Suppressor macrophage treated with lipopolysaccharide for 1 hour (primary cell): ENCODE measurements around the gene BSPRY.
"Not testable (repeated sequence)": the region's sequence is repeated elsewhere in the genome, so short reads cannot be mapped to it uniquely, and the experiment has no call there.

Experiments
- DNase-seq, 3 donors: peaks; one replicate each; pipeline ENCODE4 v3.0.0-alpha.2; 2020 to 2022

The BSPRY gene

GRCh38 chr9:113372059-113372458, 22.7 kb downstream of the BSPRY start:
- no peak for DNase-seq

GRCh38 chr9:113373256-113373655, 23.9 kb downstream of the BSPRY start:
- DNase-seq, result no peak

DNA sequence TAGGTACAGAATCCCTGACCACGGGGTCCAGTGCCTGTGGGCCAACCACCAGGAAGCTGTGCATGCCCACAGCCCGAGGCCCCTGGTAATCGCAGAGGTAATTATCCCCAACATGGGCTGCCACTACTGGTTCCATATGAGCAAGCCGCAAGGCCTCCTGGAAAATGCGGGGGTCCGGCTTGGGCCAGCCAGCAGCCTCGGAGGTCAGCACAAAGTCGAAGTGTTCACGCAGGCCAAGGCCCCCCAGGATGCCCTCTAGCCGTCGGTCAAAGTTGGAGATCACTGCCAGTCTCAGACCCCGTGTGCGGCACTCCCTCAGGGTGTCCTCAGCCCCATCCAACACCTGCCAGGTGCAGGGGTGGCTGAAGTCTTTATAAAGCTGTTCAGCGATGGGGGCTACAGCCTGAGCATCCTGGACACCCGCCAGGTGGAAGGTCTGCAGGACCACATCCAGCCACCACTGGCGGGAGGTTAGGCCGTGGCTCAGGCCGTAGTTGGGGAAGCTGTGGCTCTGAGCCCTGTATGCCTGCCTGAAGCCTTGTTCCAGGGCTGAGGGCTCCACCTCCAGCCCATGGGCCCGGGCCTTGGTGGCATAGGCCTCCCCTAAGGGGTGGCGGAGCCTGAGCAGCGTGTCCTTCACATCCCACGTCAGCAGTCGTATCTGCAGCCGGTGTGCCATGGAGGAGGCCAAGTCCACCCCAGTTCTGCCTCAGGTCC, 24.5 kb downstream of the BSPRY start:
- no peak for DNase-seq

DNA sequence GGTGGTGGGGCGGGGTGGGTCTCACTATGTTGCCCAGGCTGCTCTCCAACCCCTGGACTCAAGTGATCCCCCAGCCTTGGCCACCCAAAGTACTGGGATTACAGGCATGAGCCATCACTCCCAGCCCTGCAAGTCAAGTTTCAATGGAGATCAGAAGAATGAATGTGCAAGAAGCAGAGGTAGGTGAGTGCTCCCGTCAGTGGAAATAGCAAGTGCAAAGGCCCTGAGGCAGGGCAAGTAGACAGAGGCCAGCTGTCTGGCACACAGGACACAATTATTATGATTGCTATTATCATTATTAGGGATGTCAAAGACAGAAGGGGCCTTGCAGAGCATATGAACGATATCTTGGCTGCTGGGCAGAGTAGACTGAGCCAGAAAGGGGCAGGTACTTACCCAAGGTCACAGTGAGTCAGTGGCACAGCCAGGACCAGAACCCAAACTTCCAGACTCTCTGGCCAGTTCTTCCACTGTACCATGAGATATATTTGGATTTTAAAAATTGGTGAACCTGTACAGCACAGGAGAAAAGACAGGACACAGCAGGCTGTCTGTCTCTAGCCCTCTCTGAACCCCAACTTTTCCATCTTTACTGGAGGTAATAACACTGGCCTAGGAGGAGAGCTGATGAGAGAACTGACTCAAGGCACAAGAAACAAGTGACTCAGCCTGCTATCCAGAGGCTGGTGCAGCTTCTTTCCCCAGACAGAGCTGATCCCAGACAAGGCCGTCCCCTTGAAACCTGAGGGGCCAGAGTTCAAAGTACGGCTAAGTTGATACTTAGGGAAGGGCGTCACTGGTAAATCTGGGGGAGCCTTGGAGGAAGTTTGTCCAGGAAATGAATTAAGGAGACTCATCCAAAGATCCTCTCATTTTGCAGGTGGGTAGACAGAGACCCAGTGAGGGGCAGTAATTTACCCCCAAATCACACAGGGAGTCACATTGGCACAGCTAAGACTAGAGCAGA, 26.0 kb downstream of the BSPRY start:
- DNase-seq, result no peak

DNA sequence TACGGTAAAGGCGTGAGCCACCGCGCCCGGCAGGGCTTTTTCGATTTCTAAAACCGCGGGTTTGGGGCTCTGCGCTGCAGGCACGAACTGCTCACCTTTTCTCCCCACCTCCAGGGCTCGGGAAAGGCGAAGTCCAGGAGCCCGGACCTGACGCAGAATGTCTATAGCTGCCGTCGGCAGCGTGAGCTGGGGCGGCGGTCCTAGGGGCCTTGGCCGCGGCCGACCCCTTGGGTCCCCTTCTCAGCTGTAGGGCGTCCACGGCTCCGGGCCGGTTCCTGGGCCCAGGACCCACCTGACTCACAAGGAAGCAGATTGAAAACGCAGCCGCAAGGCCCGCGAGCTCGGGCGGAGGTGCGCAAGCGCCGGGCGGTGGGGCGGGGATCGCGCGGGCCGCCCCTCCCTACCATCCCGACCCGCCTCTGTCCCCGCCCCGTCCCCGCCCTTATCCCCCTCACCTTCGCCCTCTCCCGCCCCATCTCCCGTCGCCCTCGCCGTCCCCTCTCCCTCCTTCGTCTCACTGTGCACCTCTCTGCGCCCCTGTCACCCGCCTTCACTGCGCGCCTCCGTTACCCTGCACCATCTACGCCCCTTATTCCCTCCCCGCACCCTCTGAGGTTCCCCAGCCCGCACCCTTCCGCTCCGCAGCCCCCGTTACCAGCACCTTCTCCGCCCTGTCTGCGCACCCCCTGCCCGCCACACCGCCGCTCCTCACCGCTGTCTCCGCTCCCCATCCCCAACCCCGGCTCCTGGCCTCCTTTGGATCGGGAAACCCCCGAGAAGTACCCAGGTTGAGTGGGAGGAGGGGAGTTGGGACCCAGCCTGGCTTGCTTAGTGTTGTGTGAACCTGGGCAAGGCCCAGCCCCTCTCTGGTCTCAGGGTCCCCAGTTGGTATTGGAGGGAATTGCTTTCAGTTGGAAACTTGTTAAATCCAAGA, 27.6 kb downstream of the BSPRY start, which contains the start of gene HDHD3:
Gene HDHD3, minus strand, starts transcription at position 353 of the 934 bp plus-strand sequence. CDS start 2,632 bp downstream, outside the sequence.
- DNase-seq, result peak; percentile 72 to 87 (median 75)

- not testable (repeated sequence) for DNase-seq
These were observed 29.9 kb downstream of the BSPRY start for GRCh38 chr9:113379094-113379828.

GRCh38 chr9:113379829-113380210, 30.5 kb downstream of the BSPRY start:
- not testable (repeated sequence) for DNase-seq

- DNase-seq, result no peak
These were observed 31.6 kb downstream of the BSPRY start for GRCh38 chr9:113380869-113381378.

DNA sequence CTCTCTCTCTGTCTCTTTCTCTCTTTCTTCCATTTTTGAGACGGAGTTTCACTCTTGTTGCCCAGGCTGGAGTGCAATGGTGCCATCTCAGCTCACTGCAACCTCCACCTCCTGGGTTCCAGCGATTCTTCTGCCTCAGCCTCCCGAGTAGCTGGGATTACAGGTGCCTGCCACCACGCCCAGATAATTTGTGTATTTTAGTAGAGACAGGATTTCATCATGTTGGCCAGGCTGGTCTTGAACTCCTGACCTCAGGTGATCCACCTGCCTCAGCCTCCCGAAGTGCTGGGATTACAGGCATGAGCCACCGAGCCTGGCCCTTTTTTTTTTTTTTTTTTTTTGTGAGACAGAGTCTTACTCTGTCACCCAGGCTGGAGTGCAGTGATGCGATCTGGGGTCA, 32.1 kb downstream of the BSPRY start:
- DNase-seq, result not testable (repeated sequence)

GRCh38 chr9:113381909-113382411, 32.6 kb downstream of the BSPRY start:
- no peak for DNase-seq

- DNase-seq, result peak; percentile 15 to 40 (median 36)
These were observed 37.4 kb downstream of the BSPRY start for GRCh38 chr9:113386571-113387393.

DNA sequence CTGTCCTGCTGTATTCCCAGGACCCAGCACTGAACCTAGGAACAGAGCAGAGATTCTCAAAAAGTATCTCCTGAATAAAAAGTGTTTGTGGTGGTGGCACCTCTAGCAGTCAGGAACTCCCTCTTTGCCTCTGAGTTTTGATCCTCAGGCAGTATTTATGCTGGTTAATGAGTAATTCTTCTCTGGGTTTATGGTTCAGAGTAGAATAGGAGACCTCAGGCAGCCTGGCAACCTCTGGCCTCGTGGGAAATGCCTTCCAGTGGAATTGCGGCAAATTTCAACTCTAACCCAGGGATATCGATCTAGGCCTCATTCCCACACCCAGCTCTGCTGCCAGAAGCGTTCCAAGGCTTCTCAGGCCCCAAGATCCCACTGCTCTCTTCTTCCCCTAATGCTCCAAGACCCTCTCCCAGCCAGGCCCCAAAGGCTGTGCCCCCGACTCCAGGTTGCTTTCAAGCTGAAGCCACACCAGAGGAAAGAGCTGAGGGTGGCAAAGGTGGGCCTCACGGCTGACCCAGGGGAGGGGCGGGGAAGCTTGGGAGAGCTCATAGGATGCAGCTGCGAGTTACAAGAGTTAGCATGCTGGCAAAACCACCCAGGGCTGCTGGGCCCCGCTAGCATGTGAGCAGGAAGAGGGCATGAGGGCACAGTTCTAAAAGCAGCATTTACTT, 38.4 kb downstream of the BSPRY start:
- no peak for DNase-seq

GRCh38 chr9:113388833-113389232, 39.5 kb downstream of the BSPRY start:
- DNase-seq, result no peak

GRCh38 chr9:113389451-113389850, 40.1 kb downstream of the BSPRY start:
- DNase-seq, result no peak

GRCh38 chr9:113390192-113390960, 41.0 kb downstream of the BSPRY start:
- no peak for DNase-seq

GRCh38 chr9:113391917-113392316, 42.6 kb downstream of the BSPRY start:
- DNase-seq, result no peak

DNA sequence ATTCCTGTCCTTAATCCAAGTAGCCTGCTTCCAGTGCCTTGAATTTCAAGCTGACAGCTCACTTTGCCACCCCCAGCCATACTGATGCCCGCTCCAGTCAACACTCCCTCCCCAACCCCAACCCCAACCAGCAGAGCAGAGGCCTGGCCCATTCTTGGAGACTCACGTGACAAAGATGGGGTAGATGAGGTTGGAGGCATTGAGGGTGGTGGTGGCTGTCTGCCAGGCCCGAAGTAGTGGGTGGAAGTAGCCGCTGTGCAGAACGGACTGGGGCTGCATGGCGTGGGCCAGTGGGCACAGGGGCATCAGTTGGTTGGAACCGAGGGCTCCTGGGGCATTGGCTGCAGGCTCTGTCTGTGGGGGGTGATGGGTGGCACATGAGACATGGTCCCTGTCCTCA, 43.9 kb downstream of the BSPRY start:
- no peak for DNase-seq

DNA sequence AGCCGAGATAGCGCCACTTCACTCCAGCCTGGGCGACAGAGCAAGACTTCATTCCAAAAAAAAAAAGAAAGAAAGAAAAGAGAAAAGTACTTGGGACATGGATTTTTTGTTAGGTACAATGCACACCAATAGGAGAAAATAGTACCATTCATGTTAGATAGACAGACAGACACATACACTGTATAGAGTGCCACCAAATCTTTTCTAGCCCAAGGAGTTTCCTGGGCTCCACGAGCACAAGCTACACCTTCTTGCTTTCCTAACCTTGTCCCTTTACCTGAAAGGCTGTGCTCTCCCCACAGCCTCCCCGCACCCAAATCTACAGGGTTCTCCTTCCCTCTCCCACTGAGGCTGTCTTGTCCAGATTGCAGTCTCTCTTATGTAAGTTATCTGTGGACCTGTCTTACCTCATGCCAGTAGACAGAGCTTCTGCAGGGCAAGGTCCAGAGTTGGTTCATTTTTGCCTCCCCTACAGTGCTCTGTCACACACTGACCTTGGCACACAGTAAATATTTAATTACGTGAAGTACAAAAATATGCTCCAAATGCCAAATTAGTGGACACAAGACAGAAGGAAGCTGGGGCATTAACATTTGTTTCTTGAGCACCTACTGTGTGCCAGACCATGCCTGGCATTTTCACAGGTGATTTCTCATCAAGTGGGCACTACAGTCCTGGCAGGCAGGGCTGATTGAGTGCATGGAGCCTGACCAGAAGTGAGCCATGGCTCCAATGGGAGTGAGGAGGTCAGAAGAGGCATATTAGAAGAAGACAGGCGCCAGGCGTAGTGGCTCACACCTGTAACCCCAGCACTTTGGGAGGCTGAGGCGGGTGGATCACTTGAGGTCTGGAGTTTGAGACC, 45.9 kb downstream of the BSPRY start:
- no peak for DNase-seq
